GM12878 (cell line): Measurements from ENCODE around the gene AJM1. TPM values are rescaled to one million over a fixed set of nuclear protein-coding genes. Genes with fewer than 3 reads are reported as not detected.

Source experiments
- ATAC-seq: fragments of 200-7000 bp; cut with Tn5 transposase; 3 replicates; pipeline ENCODE4 v1.9.1; 2020; ENCODE audit warnings: mild to moderate bottlenecking, moderate library complexity
- BruUV-seq: library from RNA; stranded (reverse); fragments of 400-500 nt; replicated peaks from 2 replicates; lab custom pipeline; 2021; lab: Mats Ljungman, UMichigan
- CTCF ChIA-PET: fragments of 300-600 bp; sonication (Branson Sonifier 250); formaldehyde crosslinking; extraction: SDS; loops from one replicate; lab custom pipeline; 2021; ENCODE audit warnings: inconsistent platforms; lab: Yijun Ruan, JAX
- POLR2A ChIA-PET: fragments of 350-600 bp; formaldehyde crosslinking; extraction: SDS; loops from one replicate; lab custom pipeline; 2021; ENCODE audit warnings: inconsistent platforms; lab: Charles Lee
- RAD21 ChIA-PET: fragments of 300-600 bp; sonication (Branson Sonifier 250); formaldehyde crosslinking; loops from one replicate; lab custom pipeline; 2023; ENCODE audit warnings: antibody characterized with exemption; ENCODE audit not compliant: unreplicated experiment; lab: Charles Lee
- SMC1A ChIA-PET: fragments of 300-600 bp; sonication (Branson Sonifier 250); formaldehyde crosslinking; loops from one replicate; lab custom pipeline; 2023; ENCODE audit not compliant: unreplicated experiment, uncharacterized antibody; lab: Charles Lee
- DNase-seq: peaks from one replicate; pipeline ENCODE4 v3.0.0-alpha.2; 2011; ENCODE audit warnings: low read depth, low spot score
- FAIRE-seq: peaks from 3 replicates; lab custom pipeline; 2011; peaks lifted over from hg19 to GRCh38; lab: Jason Lieb, UNC
- H2AFZ ChIP-seq: 2 replicates; pipeline ENCODE4 v1.6.0; 2011; ENCODE audit warnings: low read depth, low read length, control low read depth; ENCODE audit not compliant: control insufficient read depth
- H3K27ac ChIP-seq: 2 replicates; pipeline ENCODE4 v1.5.1; 2011; ENCODE audit warnings: control low read depth; ENCODE audit not compliant: control insufficient read depth, insufficient read depth
- H3K27me3 ChIP-seq, 2 experiments: replicated peaks in 1 of 2; 2 replicates each; pipeline versions ENCODE4 v1.6.0 to v1.6.1; 2011; ENCODE audit warnings: low read length in 1 of 2; ENCODE audit not compliant: control insufficient read depth in 2 of 2, insufficient read depth in 2 of 2
- H3K36me3 ChIP-seq, 2 experiments: 2 replicates each; pipeline ENCODE4 v1.5.1; 2011; ENCODE audit warnings: low read length in 1 of 2; ENCODE audit not compliant: control insufficient read depth in 2 of 2, insufficient read depth in 2 of 2
- H3K4me1 ChIP-seq: 2 replicates; pipeline ENCODE4 v1.6.1; 2011; ENCODE audit warnings: mild to moderate bottlenecking, low read length, moderate library complexity, mixed read lengths; ENCODE audit not compliant: control insufficient read depth, insufficient read depth
- H3K4me2 ChIP-seq: 2 replicates; pipeline ENCODE4 v1.6.0; 2011; ENCODE audit warnings: control low read depth; ENCODE audit not compliant: control insufficient read depth, insufficient read depth
- H3K4me3 ChIP-seq: fragments of 200-600 bp; sonication (generic); 2 replicates; pipeline ENCODE4 v1.5.1; 2016
- H3K79me2 ChIP-seq: 2 replicates; pipeline ENCODE4 v1.6.0; 2011; ENCODE audit warnings: low read length; ENCODE audit not compliant: control insufficient read depth, insufficient read depth
- H3K9ac ChIP-seq: 2 replicates; pipeline ENCODE4 v1.8.0; 2011; ENCODE audit warnings: low read length, control low read depth, mixed read lengths; ENCODE audit not compliant: control insufficient read depth, insufficient read depth
- H3K9me3 ChIP-seq: replicated peaks from 3 replicates; pipeline ENCODE4 v1.5.1; 2011; ENCODE audit warnings: mild to moderate bottlenecking, low read length; ENCODE audit not compliant: control insufficient read depth, insufficient read depth
- H4K20me1 ChIP-seq: 2 replicates; pipeline ENCODE4 v1.6.0; 2011; ENCODE audit not compliant: control insufficient read depth, insufficient read depth
- GATAD2B ChIP-seq: fragments of 450-650 bp; conservative IDR thresholded peaks from 2 replicates; pipeline ENCODE4 v1.6.1; 2017; ENCODE audit warnings: low read depth, mild to moderate bottlenecking, moderate library complexity
- HDGF ChIP-seq: fragments of 450-650 bp; IDR thresholded peaks from 2 replicates; pipeline ENCODE4 v1.6.1; 2016; ENCODE audit warnings: antibody characterized with exemption
- MLLT1 ChIP-seq: fragments of 450-650 bp; IDR thresholded peaks from 2 replicates; pipeline ENCODE4 v1.6.1; 2016; ENCODE audit warnings: mild to moderate bottlenecking
- POLR2A ChIP-seq: IDR thresholded peaks from 2 replicates; pipeline ENCODE4 v1.6.1; 2011; ENCODE audit warnings: low read depth, mild to moderate bottlenecking, low read length
- POLR2AphosphoS2 ChIP-seq: IDR thresholded peaks from 2 replicates; pipeline ENCODE4 v1.6.1; 2011; ENCODE audit warnings: low read depth, mild to moderate bottlenecking, low read length, improper control_type of control experiment, moderate library complexity
- RBBP5 ChIP-seq: fragments of 200-600 bp; sonication (generic); conservative IDR thresholded peaks from 2 replicates; pipeline ENCODE4 v1.6.1; 2016
- TCF12 ChIP-seq: IDR thresholded peaks from 2 replicates; pipeline ENCODE4 v1.6.1; 2011; ENCODE audit warnings: low read depth, mild to moderate bottlenecking, low read length
- ZNF622 ChIP-seq: fragments of 450-650 bp; IDR thresholded peaks from 2 replicates; pipeline ENCODE4 v1.6.1; 2017; ENCODE audit warnings: mild to moderate bottlenecking, inconsistent platforms
- WGBS: methylation state at CpG from one replicate; pipeline ENCODE4 v1.1.6; 2016; ENCODE audit warnings: low lambda C conversion rate; ENCODE audit not compliant: insufficient replicate concordance, insufficient coverage; ENCODE audit errors: missing lambda C conversion rate; 5-methylcytosine and 5-hydroxymethylcytosine counted together
- in situ Hi-C: fragments of 300-500 bp; cut with MboI; formaldehyde crosslinking; loops from 9 replicates; pipeline ENCODE4 v1.14.3; 2018; ENCODE audit warnings: mixed read lengths
- intact Hi-C: fragments of 100-400 bp; cut with micrococcal nuclease; formaldehyde crosslinking; loops from one replicate; pipeline ENCODE4 v1.14.2; 2022; ENCODE audit not compliant: unreplicated experiment
- polyA plus RNA-seq, 11 experiments: library from polyadenylated mRNA; depleted of rRNA in 4 of 11; unstranded in 6 of 11; stranded (reverse) in 5 of 11; fragments of >200 nt; fragmentation: Nextera tagmentation in 4 of 11; fragmentation: Illumina TruSeq in 1 of 11; extraction: Ambion mirVana in 4 of 11; extraction: Trizol in 1 of 11; gene quantifications; 1 replicate in 1 of 11; 2 replicates in 10 of 11; pipeline versions ENCODE4 v1.2.1 to v1.2.3, GENCODE V29; 2011 to 2016; ENCODE audit warnings: inconsistent platforms in 2 of 11, missing spikeins in 2 of 11, low read depth in 1 of 11
- total RNA-seq, 4 experiments: library from RNA; depleted of rRNA in 3 of 4; stranded (reverse); fragments of >200 nt in 3 of 4; fragmentation: Illumina TruSeq in 1 of 4; extraction: Trizol in 1 of 4; gene quantifications; 2 replicates each; pipeline versions ENCODE4 v1.2.1 to v1.2.3, GENCODE V29; 2013 to 2021
- TF ChIP-seq, protein P1 (sequence below): IDR thresholded peaks from 2 replicates; pipeline ENCODE4 v1.6.1; 2012; ENCODE audit warnings: low read length, inconsistent platforms
- TF ChIP-seq, protein P2 (sequence below): fragments of 150-350 bp; IDR thresholded peaks from 2 replicates; pipeline ENCODE4 v1.6.1; 2016; ENCODE audit warnings: low read depth, low read length

Gene AJM1
- total and polyA plus RNA-seq, 10 of the 15 experiments (the other 5 are each of a cell fraction or from before 2014, with no cell fraction given): 0.06 to 2.5 (median 1.0) TPM; not detected in 2

DNA sequence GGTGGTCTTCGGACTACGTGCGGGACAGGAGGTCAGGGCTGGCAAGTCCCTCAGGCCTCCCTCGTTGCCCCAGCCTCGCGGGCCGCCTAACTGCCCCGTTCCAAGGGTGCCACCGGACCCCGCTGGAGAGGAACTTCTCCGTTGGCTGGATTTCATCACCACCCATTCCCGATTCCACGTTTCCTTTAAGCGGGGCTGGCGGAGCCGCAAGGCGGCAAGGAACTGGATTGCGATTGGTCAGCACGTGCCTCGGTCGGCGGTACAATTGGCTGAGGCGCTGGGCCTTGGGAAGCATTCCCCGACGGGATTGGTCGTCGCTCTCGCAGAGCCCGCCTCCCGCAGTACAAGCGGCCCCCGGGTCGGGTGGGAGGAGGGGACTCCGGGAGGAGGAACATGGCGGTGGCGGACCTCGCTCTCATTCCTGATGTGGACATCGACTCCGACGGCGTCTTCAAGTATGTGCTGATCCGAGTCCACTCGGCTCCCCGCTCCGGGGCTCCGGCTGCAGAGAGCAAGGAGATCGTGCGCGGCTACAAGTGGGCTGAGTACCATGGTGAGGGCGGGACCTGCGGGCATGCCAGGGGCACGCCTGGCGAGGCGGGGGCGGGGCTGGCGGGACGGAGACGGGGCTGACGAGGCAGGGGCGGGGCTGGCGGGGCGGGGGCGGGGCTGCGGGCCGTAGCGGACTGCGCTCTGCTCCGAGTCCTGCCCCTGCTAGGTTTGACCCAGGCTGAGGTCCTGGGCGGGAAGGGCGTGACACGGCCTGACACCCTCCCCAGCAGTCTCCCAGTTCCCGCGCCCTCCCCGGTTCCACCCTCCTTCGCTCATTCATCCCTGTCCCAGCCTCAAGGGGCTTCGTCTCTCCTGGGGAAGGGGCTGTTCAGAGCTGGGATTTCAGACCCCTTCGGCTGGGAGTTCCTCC, 7.0 kb downstream of the AJM1 start, which contains the start of gene PHPT1 (continued):
- TF ChIP-seq TCF12 (no peak), RBBP5 (no peak), MLLT1 (peak; percentile 32; the same call in 1 of the 2 replicates)

GRCh38 chr9:136849960-136850865, 7.9 kb downstream of the AJM1 start:
- peak overlapping the region; percentile 33; the same call in 1 of the 2 replicates for H3K27ac ChIP-seq
- RAD21 ChIA-PET: no interaction called here
- H3K4me2 ChIP-seq: peak overlapping the region; percentile 96
- H3K4me3 ChIP-seq: peak overlapping the region; percentile 80
- no peaks in the 10 kb centered on the region; a peak in 1 of 4 replicates for H3K27me3 ChIP-seq
- BruUV-seq: TSS peak; percentile 85
- WGBS: 63% methylated on average over 43 of the region's 43 CpGs
- H2AFZ ChIP-seq: no peak overlapping the region
- POLR2A ChIA-PET: interaction anchor here (1.0 kb wide), 1 partner anchor 34 kb away, joined by 3 read pairs; no protein-coding TSS in a partner anchor
- intact Hi-C loops (loop anchor here (2.0 to 5.0 kb wide), 4 partner anchors 32 to 187 kb away; partner anchors contain the start of genes FBXW5 and TMEM141), in situ Hi-C loops (no loop called here)
- TF ChIP-seq HDGF: 0 out of 2 replicates have a peak, but pooled peaks have one; percentile 15
- TF ChIP-seq POLR2A: peak; percentile 52
- TF ChIP-seq POLR2AphosphoS2: 0 out of 2 replicates have a peak, but pooled peaks have one; percentile 7
- TF ChIP-seq GATAD2B: 0 out of 2 replicates have a peak, but pooled peaks have one; percentile 39
- TF ChIP-seq, protein P1, sequence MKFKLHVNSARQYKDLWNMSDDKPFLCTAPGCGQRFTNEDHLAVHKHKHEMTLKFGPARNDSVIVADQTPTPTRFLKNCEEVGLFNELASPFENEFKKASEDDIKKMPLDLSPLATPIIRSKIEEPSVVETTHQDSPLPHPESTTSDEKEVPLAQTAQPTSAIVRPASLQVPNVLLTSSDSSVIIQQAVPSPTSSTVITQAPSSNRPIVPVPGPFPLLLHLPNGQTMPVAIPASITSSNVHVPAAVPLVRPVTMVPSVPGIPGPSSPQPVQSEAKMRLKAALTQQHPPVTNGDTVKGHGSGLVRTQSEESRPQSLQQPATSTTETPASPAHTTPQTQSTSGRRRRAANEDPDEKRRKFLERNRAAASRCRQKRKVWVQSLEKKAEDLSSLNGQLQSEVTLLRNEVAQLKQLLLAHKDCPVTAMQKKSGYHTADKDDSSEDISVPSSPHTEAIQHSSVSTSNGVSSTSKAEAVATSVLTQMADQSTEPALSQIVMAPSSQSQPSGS: no peak
- TF ChIP-seq, protein P2, sequence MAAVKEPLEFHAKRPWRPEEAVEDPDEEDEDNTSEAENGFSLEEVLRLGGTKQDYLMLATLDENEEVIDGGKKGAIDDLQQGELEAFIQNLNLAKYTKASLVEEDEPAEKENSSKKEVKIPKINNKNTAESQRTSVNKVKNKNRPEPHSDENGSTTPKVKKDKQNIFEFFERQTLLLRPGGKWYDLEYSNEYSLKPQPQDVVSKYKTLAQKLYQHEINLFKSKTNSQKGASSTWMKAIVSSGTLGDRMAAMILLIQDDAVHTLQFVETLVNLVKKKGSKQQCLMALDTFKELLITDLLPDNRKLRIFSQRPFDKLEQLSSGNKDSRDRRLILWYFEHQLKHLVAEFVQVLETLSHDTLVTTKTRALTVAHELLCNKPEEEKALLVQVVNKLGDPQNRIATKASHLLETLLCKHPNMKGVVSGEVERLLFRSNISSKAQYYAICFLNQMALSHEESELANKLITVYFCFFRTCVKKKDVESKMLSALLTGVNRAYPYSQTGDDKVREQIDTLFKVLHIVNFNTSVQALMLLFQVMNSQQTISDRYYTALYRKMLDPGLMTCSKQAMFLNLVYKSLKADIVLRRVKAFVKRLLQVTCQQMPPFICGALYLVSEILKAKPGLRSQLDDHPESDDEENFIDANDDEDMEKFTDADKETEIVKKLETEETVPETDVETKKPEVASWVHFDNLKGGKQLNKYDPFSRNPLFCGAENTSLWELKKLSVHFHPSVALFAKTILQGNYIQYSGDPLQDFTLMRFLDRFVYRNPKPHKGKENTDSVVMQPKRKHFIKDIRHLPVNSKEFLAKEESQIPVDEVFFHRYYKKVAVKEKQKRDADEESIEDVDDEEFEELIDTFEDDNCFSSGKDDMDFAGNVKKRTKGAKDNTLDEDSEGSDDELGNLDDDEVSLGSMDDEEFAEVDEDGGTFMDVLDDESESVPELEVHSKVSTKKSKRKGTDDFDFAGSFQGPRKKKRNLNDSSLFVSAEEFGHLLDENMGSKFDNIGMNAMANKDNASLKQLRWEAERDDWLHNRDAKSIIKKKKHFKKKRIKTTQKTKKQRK: no peak
- TF ChIP-seq ZNF622: no peak
- peaks cover 4 to 8% of the 10 kb centered on the region in 2 experiments; a peak in 3 of 4 replicates for H3K36me3 ChIP-seq
- CTCF ChIA-PET: no interaction called here
- ATAC-seq (no peak), FAIRE-seq (no peak), DNase-seq (no peak)
- SMC1A ChIA-PET: no interaction called here
- peaks cover 7% of the 10 kb centered on the region for H3K4me1 ChIP-seq
- peaks cover 4% of the 10 kb centered on the region; the same call in 1 of the 3 replicates for H3K9me3 ChIP-seq
- H4K20me1 ChIP-seq: no peaks in the 10 kb centered on the region; the same call in 1 of the 2 replicates
- H3K9ac ChIP-seq: peak overlapping the region; percentile 58; the same call in 1 of the 2 replicates
- peaks cover 10% of the 10 kb centered on the region; the same call in 1 of the 2 replicates for H3K79me2 ChIP-seq
